Adrenal gland (tissue), 5 donors: ENCODE results near the gene DSTN.

Experiments used
- CTCF ChIP-seq, 6 experiments: fragments of 450-650 bp in 4 of 6; fragments of 200-600 bp in 2 of 6; sonication (generic) in 1 of 6; IDR thresholded peaks; 1 replicate in 5 of 6; 2 replicates in 1 of 6; pipeline versions ENCODE4 v1.5.1 to v1.8.0; 2016 to 2021; ENCODE audit warnings: antibody characterized with exemption in 6 of 6, mild to moderate bottlenecking in 2 of 6, moderate library complexity in 1 of 6
- POLR2A ChIP-seq, 2 donors: fragments of 450-650 bp; IDR thresholded peaks; one replicate each; pipeline ENCODE4 v1.6.1; 2017; ENCODE audit warnings: antibody characterized with exemption in 2 of 2, mild to moderate bottlenecking in 2 of 2, moderate library complexity in 1 of 2
- donor health status: DM: no; HTN: no; CAD: no.

GRCh38 chr20:17533396-17533795 lies 36.5 kb upstream of the DSTN start:
- TF ChIP-seq CTCF (IDR thresholded peaks at IDR 0.05): no peak
- no peak for TF ChIP-seq POLR2A (IDR thresholded peaks at IDR 0.05)
